Fibroblast of mammary gland (primary cell): Measurements from ENCODE around the gene FAM236C.
"Not testable (repeated sequence)": the region's sequence is repeated elsewhere in the genome, so short reads cannot be mapped to it uniquely, and the experiment has no call there.

Experiments
- DNase-seq: peaks from one replicate; pipeline ENCODE4 v3.0.0-alpha.2; 2010; ENCODE audit warnings: low read depth
- H3K4me3 ChIP-seq: 2 replicates; pipeline ENCODE4 v1.5.1; 2011; ENCODE audit warnings: low read depth, mild to moderate bottlenecking, low read length, moderate library complexity; ENCODE audit not compliant: control insufficient read depth

Gene FAM236C

DNA sequence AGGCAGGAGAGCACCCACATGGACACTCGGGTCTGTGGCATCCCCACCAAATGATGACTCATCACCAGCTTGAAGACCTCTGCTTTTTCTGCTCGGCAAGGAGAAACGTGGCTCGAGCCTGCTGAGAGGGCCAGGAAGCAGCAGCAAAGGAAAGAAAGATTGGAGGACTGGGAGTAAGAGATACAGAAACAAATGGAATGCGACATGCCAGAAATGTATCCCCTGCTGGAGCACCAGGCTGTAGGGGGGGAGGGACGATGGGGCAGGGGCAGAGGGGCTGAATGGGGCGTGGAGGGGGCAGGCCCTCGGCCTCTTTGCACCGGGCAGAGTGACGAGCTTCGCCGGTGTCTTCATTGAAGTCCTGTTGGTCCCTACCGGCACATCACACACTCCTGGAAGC is at the start of gene FAM236C:
TSS of gene FAM236C (plus strand) at position 301 of the 400 bp plus-strand sequence. CDS start 100 bp downstream, outside the sequence.
- DNase-seq, H3K4me3 ChIP-seq: not testable (repeated sequence)

DNA sequence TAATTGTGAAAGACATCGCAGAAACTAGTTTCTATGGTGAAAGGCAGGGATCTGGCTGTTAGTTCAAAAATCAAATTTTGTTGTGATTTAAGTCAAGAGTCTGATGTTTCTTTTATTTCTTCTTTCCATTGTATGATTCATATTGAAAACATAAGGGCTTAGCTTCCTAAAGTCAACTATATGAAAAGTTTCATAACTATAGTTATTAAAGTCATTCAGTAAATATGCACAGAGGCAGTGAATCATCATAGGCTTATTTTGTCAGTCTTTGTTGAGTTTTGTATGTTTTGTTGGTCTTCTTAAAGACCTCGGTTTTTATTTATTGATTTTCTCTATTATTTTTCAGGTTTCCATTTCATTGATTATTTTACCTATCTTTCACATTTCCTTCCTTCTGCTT is 29.5 kb upstream of the FAM236C start:
- DNase-seq, result not testable (repeated sequence)

DNA sequence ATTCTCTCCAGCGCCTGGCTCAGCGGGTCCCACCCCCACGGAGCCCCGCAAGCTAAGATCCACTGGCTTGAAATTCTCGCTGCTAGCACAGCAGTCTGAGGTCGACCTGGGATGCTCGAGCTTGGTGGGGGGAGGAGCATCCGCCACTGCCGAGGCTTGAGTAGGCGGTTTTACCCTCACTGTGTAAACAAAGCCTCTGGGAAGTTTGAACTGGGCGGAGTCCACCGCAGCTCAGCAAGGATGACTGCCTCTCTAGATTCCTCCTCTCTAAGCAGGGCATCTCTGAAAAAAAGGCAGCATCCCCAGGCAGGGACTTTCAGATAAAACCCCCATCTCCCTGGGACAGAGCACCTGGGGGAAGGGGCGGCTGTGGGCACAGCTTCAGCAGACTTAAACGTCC is 22.7 kb upstream of the FAM236C start:
- H3K4me3 ChIP-seq, DNase-seq: not testable (repeated sequence)

More for the DNA sequence above, 29.5 kb upstream of the FAM236C start:
- H3K4me3 ChIP-seq, result not testable (repeated sequence)

DNA sequence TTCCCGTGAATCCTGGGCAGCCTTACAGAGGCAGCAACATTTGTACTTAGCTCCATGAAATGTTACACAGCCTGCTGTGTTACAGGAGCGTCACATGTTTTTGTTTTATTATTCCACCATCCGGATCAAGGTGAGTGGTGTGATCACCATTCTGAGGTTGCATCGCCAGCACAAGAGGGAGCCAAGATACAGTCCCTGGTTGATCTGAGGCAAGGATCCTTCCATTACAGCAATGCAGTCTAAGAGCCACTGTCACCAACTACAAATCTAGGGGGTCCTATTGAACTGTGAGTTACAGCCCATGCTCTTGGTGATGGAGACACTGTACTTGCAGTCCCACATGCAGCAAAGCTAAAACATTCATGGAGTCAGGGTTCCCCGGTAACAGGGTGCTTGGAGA is 3.7 kb downstream of the FAM236C start:
- not testable (repeated sequence) for H3K4me3 ChIP-seq, DNase-seq

DNA sequence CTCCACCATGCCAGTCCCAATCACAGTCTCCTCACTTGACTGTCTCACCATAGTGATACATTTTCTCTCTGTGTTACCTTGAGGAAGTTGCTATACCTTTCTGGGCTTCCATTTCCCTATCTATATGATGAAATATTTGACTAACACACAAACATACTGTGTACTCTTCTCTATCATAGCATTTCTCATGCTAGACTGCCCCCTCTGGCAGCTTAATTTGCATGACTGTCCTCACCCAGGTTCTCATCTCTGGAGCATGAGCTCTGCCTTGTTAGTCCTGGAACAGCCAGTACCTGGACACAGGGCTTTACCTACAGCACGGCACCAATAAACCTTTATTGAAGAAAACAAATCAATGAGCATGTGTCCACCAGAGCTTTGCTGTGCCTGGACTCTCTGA is 19.9 kb downstream of the FAM236C start:
- not testable (repeated sequence) for DNase-seq, H3K4me3 ChIP-seq

DNA sequence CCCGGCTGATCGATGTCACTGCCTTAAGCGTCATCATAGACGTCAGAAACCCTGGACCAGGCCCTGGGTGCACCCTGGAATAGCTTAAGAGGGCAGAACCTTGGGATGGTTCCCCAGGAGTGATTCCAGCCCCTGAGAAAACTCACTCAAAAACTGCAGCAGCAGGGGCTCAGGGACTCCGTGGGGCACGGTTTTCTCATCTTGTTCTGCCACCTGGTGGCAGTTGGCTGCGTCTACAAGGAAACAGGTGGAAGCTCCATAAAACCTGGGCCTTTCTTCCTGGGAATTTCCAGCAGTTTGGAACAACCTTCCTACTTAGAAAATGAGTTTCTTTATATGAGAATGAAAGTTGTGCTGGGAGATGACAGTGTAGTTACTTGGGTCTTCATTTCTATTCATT is 24.0 kb downstream of the FAM236C start:
- H3K4me3 ChIP-seq, DNase-seq: not testable (repeated sequence)

DNA sequence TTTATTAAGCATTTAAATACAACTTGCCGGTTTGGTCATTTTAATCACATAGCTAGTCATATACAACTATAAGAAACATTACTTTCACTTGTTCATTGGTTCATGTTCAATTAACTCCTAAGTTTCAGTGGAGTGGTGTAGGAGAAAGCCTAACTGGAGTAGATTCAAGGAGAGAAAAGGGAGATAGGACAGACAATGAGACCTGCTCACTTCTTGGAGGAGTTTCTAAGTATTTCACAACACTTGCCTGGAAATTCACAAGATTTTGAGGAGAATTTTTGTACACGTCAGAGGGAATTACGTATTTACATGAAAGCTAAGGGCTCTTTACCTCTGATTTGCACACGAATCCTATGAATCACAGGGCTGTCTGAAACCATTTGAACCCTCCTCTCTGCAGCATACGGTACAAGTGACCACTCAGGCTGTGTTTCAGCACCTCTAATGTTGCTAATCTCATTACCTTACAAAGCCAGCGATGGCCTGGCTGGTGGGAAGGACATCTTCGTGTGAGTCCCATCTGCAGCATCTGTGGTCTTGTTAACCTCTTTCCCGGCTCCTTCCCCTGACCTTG is 24.6 kb downstream of the FAM236C start:
- DNase-seq, H3K4me3 ChIP-seq: not testable (repeated sequence)

DNA sequence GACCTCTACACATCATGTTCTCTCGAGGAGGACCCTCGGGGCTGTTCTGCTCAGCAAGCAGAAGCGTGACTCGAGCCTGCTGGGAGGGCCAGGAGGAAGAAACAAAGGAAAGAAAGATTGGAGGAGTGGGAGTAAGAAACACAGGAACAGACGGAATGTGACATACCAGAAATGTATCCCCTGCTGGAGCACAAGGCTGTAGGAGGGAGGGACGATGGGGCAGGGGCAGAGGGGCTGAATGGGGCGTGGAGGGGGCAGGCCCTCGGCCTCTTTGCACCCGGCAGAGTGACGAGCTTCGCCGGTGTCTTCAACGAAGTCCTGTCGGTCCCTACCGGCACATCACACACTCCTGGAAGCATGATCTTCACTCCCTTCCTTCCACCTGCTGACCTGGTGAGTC is 25.5 kb downstream of the FAM236C start, which contains the start of gene FAM236A:
TSS of gene FAM236A (plus strand) at position 301 of the 400 bp plus-strand sequence. CDS start at position 358, 57 bp downstream.
- not testable (repeated sequence) for DNase-seq, H3K4me3 ChIP-seq

DNA sequence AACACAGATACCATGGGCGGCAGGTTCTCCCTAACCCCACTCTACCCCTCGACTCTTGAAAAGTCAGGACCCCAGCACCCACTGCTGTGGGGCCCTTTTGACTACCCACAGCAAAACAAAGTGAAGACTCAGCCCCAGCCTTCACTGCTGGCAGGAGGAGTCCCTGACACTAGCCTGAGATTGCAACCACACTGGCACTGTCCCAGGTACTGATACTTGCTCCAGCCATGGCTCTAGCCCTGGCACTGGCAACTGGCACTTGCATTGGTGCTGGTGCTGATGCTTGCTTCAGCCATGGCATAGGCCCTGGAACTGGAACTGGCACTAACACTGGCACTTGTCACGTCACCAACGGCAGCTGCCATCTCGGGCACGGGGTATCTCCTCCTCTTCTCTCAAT is 29.9 kb downstream of the FAM236C start:
- not testable (repeated sequence) for H3K4me3 ChIP-seq, DNase-seq

DNA sequence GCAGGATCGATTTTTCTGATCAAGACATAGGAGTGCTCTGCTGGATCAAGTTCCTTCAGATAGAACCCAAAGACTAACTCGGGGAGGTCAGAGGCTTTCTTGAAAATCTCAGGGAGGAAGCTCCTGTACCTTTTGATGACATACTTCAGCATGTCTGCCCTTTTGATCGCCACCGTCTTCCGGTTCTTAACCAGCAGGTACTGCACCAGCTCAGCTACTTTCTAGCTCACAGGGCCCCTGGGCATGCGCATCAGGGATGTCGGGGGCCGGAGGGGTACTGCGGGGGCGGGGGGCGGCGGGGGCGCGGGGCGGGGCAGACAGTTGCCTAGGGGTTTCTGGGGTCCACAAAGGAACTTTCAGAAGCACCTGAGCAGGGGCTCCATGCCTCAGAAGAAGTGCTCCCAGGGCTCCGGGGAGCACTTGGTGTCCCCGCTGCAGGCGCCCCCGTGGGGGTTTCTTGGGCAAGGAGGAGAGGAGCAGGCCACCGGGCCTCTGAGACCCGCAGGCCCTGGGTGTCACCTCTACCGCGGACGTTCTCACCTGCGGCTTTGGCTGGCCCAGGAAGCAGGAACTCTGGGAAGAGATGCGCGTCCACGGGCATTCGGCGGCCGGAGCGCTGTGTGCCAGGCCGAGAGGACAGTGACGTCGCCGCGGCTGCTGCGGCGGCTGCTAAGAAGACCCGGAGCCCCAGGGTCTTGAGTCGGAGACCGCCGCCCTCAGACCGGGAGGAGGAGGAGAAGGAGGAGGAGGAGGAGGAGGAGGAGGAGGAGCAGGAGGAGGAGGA is 30.8 kb downstream of the FAM236C start:
- DNase-seq, H3K4me3 ChIP-seq: not testable (repeated sequence)

DNA sequence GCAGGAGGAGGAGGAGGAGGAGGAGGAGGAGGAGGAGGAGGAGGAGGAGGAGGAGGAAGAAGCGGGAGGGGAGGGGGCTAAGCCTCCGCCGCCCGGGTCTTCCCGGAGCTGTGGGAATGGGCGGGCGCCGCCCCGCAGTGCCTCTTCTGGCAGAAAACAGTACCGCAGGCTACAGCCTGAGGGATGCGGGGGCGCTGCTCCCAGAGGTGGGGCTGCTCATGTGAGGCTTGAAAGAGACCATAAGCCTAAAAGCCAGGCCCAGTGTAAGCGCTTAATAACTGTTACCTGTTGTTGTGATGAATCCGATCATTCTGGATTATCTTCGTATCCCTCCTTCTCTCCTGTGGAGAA is 31.4 kb downstream of the FAM236C start, which contains the start of gene DMRTC1:
TSS of gene DMRTC1 (minus strand) at position 19 of the 351 bp plus-strand sequence. CDS start 68,143 bp downstream, outside the sequence.
- not testable (repeated sequence) for DNase-seq

DNA sequence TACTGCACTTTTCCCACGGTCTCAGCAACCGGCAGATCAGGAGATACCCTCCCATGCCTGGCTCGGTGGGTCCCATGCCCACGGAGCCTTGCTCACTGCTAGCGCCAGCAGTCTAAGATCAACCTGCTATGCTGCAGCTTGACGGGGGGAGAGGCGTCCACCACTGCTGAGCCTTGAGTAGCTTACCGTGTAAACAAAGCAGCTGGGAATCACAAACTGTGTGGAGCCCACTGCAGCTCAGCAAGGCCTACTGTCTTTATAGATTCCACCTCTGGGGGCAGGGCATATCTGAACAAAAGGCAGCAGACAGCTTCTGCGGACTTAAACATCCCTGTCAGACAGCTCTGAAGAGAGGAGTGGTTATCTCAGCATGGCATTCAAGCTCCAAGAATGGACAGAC is 47.6 kb downstream of the FAM236C start:
- DNase-seq, H3K4me3 ChIP-seq: not testable (repeated sequence)

More for the DNA sequence above, 31.4 kb downstream of the FAM236C start, which contains the start of gene DMRTC1:
- H3K4me3 ChIP-seq, result not testable (repeated sequence)
